Neutrophil (primary cell): Measurements from ENCODE around the gene SPRTN.
A peak's percentile ranks its signal among the peaks of the same experiment; 100 is the strongest.

ENCODE experiments used
- H3K27ac ChIP-seq: fragments of 200-600 bp; sonication (generic); 2 replicates; pipeline ENCODE4 v1.5.1; 2016; ENCODE audit warnings: mild to moderate bottlenecking, moderate library complexity
- H3K27me3 ChIP-seq: fragments of 200-600 bp; sonication (generic); 2 replicates; pipeline ENCODE4 v1.6.0; 2016; ENCODE audit warnings: mild to moderate bottlenecking
- H3K36me3 ChIP-seq: fragments of 200-600 bp; sonication (generic); 2 replicates; pipeline ENCODE4 v1.5.1; 2017
- H3K4me1 ChIP-seq, 2 experiments: fragments of 200-600 bp in 1 of 2; sonication (generic) in 1 of 2; 1 replicate in 1 of 2; 2 replicates in 1 of 2; pipeline versions ENCODE4 v1.5.1 to v1.6.1; 2013 to 2016; ENCODE audit warnings: low read depth in 1 of 2, low read length in 1 of 2, mild to moderate bottlenecking in 1 of 2, moderate library complexity in 1 of 2; ENCODE audit not compliant: control insufficient read depth in 1 of 2, insufficient read depth in 1 of 2
- H3K4me3 ChIP-seq, 2 experiments: fragments of 200-600 bp in 1 of 2; sonication (generic) in 1 of 2; 1 replicate in 1 of 2; 2 replicates in 1 of 2; pipeline ENCODE4 v1.5.1; 2013 to 2016; ENCODE audit warnings: low read depth in 1 of 2, low read length in 1 of 2, mild to moderate bottlenecking in 1 of 2, moderate library complexity in 1 of 2
- H3K9me3 ChIP-seq: fragments of 200-600 bp; sonication (generic); 2 replicates; pipeline ENCODE4 v1.5.1; 2016
- TF ChIP-seq, protein P1 (sequence below): fragments of 200-600 bp; sonication (generic); IDR thresholded peaks from 2 replicates; pipeline ENCODE4 v1.5.1; 2016; ENCODE audit warnings: antibody characterized with exemption

SPRTN gene

DNA sequence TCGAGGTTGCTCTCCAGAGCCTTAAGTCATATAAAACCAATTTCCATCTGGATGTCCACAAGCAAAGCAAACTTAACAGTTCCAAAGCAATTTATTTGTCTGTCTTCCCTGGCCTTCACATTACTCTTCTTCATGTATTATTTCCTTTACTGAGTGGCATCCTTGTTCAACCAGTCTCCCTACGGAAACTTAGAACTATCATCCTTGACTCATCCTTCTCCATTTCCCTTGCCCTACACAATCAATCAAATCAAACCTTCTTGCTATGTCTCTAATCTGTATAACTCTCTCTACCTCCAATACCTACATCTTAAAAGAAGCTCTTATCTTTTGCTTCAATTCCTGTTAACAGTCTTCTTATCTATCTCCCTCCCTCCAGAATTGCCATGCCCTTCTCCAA is 58.5 kb downstream of the SPRTN start:
- H3K4me3 ChIP-seq = no peak overlapping the region
- no peaks in the 10 kb centered on the region for H3K27me3 ChIP-seq
- TF ChIP-seq, protein P1, sequence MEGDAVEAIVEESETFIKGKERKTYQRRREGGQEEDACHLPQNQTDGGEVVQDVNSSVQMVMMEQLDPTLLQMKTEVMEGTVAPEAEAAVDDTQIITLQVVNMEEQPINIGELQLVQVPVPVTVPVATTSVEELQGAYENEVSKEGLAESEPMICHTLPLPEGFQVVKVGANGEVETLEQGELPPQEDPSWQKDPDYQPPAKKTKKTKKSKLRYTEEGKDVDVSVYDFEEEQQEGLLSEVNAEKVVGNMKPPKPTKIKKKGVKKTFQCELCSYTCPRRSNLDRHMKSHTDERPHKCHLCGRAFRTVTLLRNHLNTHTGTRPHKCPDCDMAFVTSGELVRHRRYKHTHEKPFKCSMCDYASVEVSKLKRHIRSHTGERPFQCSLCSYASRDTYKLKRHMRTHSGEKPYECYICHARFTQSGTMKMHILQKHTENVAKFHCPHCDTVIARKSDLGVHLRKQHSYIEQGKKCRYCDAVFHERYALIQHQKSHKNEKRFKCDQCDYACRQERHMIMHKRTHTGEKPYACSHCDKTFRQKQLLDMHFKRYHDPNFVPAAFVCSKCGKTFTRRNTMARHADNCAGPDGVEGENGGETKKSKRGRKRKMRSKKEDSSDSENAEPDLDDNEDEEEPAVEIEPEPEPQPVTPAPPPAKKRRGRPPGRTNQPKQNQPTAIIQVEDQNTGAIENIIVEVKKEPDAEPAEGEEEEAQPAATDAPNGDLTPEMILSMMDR = no peak
- H3K36me3 ChIP-seq = peaks cover 5% of the 10 kb centered on the region
- H3K4me1 ChIP-seq = peaks cover 17 to 28% of the 10 kb centered on the region in 2 experiments
- H3K27ac ChIP-seq = no peak overlapping the region
- H3K9me3 ChIP-seq = no peaks in the 10 kb centered on the region

DNA sequence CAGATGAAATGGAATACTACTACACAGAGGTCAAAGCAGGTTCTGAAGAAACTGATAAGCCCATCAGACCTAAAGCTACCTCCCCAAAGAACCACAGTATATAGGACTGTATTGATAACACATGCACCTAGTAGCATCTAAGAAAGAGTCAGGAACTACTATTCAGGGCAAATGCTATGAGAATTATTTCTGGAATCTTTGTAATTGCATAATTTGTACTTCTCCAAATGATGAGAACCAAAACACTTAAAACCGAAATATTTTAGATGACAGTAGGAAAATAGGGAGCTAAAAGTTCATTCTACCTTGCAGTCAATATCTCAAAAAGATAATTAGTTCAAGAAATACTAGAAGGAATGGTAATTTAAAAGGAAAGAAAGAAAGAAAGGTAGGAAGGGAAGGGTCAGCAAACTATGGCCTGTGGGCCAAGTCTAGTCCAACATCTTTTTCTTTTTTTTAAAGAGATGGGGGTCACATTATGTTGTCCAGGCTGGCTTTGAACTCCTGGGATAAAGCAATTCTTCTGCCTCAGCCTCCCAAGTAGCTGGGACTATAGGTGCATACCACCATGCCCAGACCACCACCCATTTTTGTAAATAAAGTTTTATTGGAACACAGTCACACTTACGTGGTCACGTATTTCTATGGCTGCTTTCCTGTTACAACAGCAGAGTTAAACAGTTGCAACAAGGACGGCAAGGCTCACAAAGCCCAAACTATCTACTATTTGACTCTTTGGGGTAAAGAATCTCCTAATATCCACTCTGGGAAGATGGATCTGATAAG is 60.0 kb downstream of the SPRTN start:
- no peaks in the 10 kb centered on the region for H3K27me3 ChIP-seq
- H3K4me3 ChIP-seq = no peak overlapping the region
- peak overlapping the region; percentile 40 for H3K27ac ChIP-seq
- H3K4me1 ChIP-seq = peaks cover 17 to 28% of the 10 kb centered on the region in 2 experiments
- H3K9me3 ChIP-seq = no peaks in the 10 kb centered on the region
- TF ChIP-seq, protein P1 = no peak
- peaks cover 5% of the 10 kb centered on the region for H3K36me3 ChIP-seq

DNA sequence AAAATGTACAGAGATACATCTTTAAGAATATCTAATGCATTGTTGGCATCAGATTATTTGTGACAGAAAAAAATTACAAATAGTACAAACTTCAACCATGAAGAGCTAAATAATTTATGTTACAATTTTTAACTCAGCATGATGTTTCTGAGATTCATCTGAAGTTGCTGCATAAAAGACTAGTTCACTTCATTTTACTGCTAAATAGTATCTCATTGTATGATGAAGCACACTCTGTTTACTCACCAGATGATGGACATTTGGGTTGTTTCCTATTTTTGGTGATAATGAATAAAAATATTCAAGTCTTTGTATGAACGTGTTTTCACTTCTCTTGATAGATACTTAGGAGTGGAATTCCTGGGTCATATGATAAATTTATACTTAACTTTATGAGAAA is 63.4 kb downstream of the SPRTN start:
- TF ChIP-seq, protein P1 = no peak
- H3K4me1 ChIP-seq = peaks cover 22 to 26% of the 10 kb centered on the region in 2 experiments
- no peak overlapping the region for H3K27ac ChIP-seq
- H3K9me3 ChIP-seq = no peaks in the 10 kb centered on the region
- H3K4me3 ChIP-seq = no peak overlapping the region
- peaks cover 5% of the 10 kb centered on the region for H3K36me3 ChIP-seq
- no peaks in the 10 kb centered on the region for H3K27me3 ChIP-seq

DNA sequence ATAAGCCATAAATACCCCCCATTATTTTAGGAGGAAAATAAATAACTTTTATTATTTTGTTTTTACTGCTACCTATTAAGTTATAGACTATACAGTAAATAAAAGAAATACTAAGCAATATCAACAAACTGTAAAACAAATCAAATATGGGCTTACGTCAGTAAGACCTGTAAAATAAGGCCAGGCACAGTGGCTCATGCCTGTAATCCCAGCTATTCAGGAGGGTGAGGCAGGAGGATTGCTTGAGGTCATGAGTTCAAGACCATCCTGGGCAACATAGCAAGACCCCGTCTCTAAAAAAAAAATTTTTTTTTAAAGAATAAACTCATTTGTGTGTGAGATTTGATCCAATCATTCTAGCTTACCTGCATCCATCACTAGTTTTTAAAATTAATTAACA is 66.2 kb downstream of the SPRTN start:
- TF ChIP-seq, protein P1 = no peak
- H3K27ac ChIP-seq = no peak overlapping the region
- H3K36me3 ChIP-seq = peaks cover 22% of the 10 kb centered on the region
- H3K27me3 ChIP-seq = no peaks in the 10 kb centered on the region
- no peak overlapping the region for H3K4me3 ChIP-seq
- H3K4me1 ChIP-seq = peaks cover 11 to 34% of the 10 kb centered on the region in 2 experiments
- H3K9me3 ChIP-seq = no peaks in the 10 kb centered on the region
